H1 (cell line): ENCODE measurements around the gene ASXL1. TPM values are rescaled to one million over a fixed set of nuclear protein-coding genes. Genes with fewer than 3 reads are reported as not detected.

Experiments used
- CTCF ChIA-PET: fragments of 300-600 bp; sonication (Branson Sonifier 250); formaldehyde crosslinking; loops from one replicate; lab custom pipeline; 2021; ENCODE audit not compliant: partially characterized antibody; lab: Charles Lee
- POLR2A ChIA-PET: fragments of 300-600 bp; sonication (Branson Sonifier 250); formaldehyde crosslinking; loops from one replicate; lab custom pipeline; 2021; ENCODE audit warnings: inconsistent platforms; ENCODE audit not compliant: partially characterized antibody; lab: Charles Lee
- DNase-seq, 2 experiments: peaks; one replicate each; pipeline versions ENCODE4 v3.0.0 to v3.0.0-alpha.2; 2010 to 2022; ENCODE audit warnings: low spot score in 2 of 2, low read depth in 1 of 2, mixed read lengths in 1 of 2
- FAIRE-seq: peaks from 2 replicates; lab custom pipeline; 2011; peaks lifted over from hg19 to GRCh38; lab: Jason Lieb, UNC
- H2AFZ ChIP-seq: 2 replicates; pipeline ENCODE4 v1.8.1; 2012; ENCODE audit warnings: low read length, inconsistent platforms
- H2AK5ac ChIP-seq: 2 replicates; pipeline ENCODE4 v1.6.1; 2013; ENCODE audit warnings: low read depth, low read length
- H2BK120ac ChIP-seq: replicated peaks from 2 replicates; pipeline ENCODE3; 2013; ENCODE audit warnings: low read depth, low read length, inconsistent platforms
- H2BK12ac ChIP-seq: 2 replicates; pipeline ENCODE4 v1.6.1; 2013; ENCODE audit warnings: low read depth, low read length
- H2BK15ac ChIP-seq: 2 replicates; pipeline ENCODE4 v1.6.1; 2013; ENCODE audit warnings: low read length
- H2BK20ac ChIP-seq: 2 replicates; pipeline ENCODE4 v1.6.1; 2013; ENCODE audit warnings: low read length
- H2BK5ac ChIP-seq: 2 replicates; pipeline ENCODE4 v1.6.1; 2013; ENCODE audit warnings: low read depth, low read length
- H3K14ac ChIP-seq: 2 replicates; pipeline ENCODE4 v1.6.1; 2013; ENCODE audit warnings: inconsistent platforms; ENCODE audit not compliant: insufficient read length
- H3K18ac ChIP-seq: 2 replicates; pipeline ENCODE4 v1.6.1; 2013; ENCODE audit warnings: low read length; ENCODE audit errors: extremely low read depth
- H3K23ac ChIP-seq: 2 replicates; pipeline ENCODE4 v1.6.1; 2013; ENCODE audit warnings: inconsistent platforms; ENCODE audit not compliant: insufficient read length
- H3K23me2 ChIP-seq: 2 replicates; pipeline ENCODE4 v1.6.1; 2013; ENCODE audit warnings: low read depth, low read length
- H3K27ac ChIP-seq: 2 replicates; pipeline ENCODE4 v1.6.1; 2011; ENCODE audit warnings: low read depth, low read length, inconsistent platforms
- H3K27me3 ChIP-seq, 4 experiments: replicated peaks in 1 of 4; 1 replicate in 1 of 4; 2 replicates in 3 of 4; pipeline versions ENCODE4 v1.6.1 to v1.8.1; 2011 to 2013; ENCODE audit warnings: low read length in 3 of 4, mild to moderate bottlenecking in 3 of 4, inconsistent platforms in 2 of 4, mixed read lengths in 2 of 4, moderate library complexity in 1 of 4; ENCODE audit not compliant: control insufficient read depth in 3 of 4, insufficient read depth in 3 of 4; ENCODE audit errors: extremely low read depth in 1 of 4
- H3K36me3 ChIP-seq, 4 experiments: 2 replicates each; pipeline versions ENCODE4 v1.6.1 to v1.8.1; 2011 to 2013; ENCODE audit warnings: mild to moderate bottlenecking in 4 of 4, low read length in 3 of 4, moderate library complexity in 2 of 4, control low read depth in 1 of 4, inconsistent platforms in 1 of 4; ENCODE audit not compliant: insufficient read depth in 4 of 4, control insufficient read depth in 2 of 4
- H3K4ac ChIP-seq: replicated peaks from 2 replicates; pipeline ENCODE3; 2013; ENCODE audit warnings: low read length, low read depth, mixed read lengths, inconsistent platforms; ENCODE audit not compliant: insufficient read length
- H3K4me1 ChIP-seq, 4 experiments: replicated peaks in 1 of 4; 1 replicate in 1 of 4; 2 replicates in 3 of 4; pipeline versions ENCODE4 v1.6.1 to v1.8.1; 2011 to 2013; ENCODE audit warnings: low read length in 3 of 4, inconsistent platforms in 2 of 4, mixed read lengths in 1 of 4; ENCODE audit not compliant: insufficient read depth in 4 of 4, control insufficient read depth in 3 of 4
- H3K4me2 ChIP-seq, 2 experiments: 2 replicates each; pipeline versions ENCODE4 v1.6.1 to v1.8.1; 2011 to 2013; ENCODE audit warnings: low read depth in 2 of 2, low read length in 2 of 2, control low read depth in 1 of 2, inconsistent platforms in 1 of 2, mild to moderate bottlenecking in 1 of 2; ENCODE audit not compliant: insufficient read depth in 1 of 2
- H3K4me3 ChIP-seq, 4 experiments: fragments of 200-600, 300-600 bp in 1 of 4; sonication (generic), shearing (Covaris generic), sonication (Bioruptor Twin) in 1 of 4; 2 replicates each; pipeline versions ENCODE4 v1.5.1 to v1.8.1; 2011 to 2016; ENCODE audit warnings: low read length in 4 of 4, low read depth in 3 of 4, control low read depth in 2 of 4, inconsistent platforms in 2 of 4, mild to moderate bottlenecking in 2 of 4, mixed read lengths in 1 of 4, moderate library complexity in 1 of 4; ENCODE audit not compliant: insufficient read depth in 2 of 4; ENCODE audit errors: extremely low read depth in 1 of 4
- H3K56ac ChIP-seq: replicated peaks from 2 replicates; pipeline ENCODE3; 2013; ENCODE audit warnings: low read depth, mild to moderate bottlenecking, mixed read lengths, low read length, inconsistent platforms; ENCODE audit not compliant: insufficient read length
- H3K79me1 ChIP-seq: 2 replicates; pipeline ENCODE4 v1.6.1; 2013; ENCODE audit warnings: low read depth, low read length, control low read depth
- H3K79me2 ChIP-seq, 2 experiments: 2 replicates each; pipeline versions ENCODE4 v1.6.1 to v1.8.1; 2012 to 2013; ENCODE audit warnings: low read length in 2 of 2, mild to moderate bottlenecking in 2 of 2, inconsistent platforms in 1 of 2; ENCODE audit not compliant: insufficient read depth in 2 of 2, control insufficient read depth in 1 of 2
- H3K9ac ChIP-seq, 4 experiments: replicated peaks in 1 of 4; 1 replicate in 1 of 4; 2 replicates in 3 of 4; pipeline versions ENCODE4 v1.6.1 to v1.8.1; 2011 to 2013; ENCODE audit warnings: low read depth in 3 of 4, low read length in 3 of 4, control low read depth in 2 of 4, mild to moderate bottlenecking in 2 of 4, moderate library complexity in 2 of 4, inconsistent platforms in 1 of 4; ENCODE audit errors: extremely low read depth in 1 of 4
- H3K9me3 ChIP-seq, 2 experiments: 2 replicates each; pipeline versions ENCODE4 v1.6.1 to v1.8.1; 2012 to 2013; ENCODE audit warnings: mild to moderate bottlenecking in 2 of 2, moderate library complexity in 2 of 2, control low read depth in 1 of 2, inconsistent platforms in 1 of 2, low read depth in 1 of 2, low read length in 1 of 2, mixed read lengths in 1 of 2; ENCODE audit not compliant: insufficient read depth in 2 of 2
- H4K20me1 ChIP-seq, 2 experiments: replicated peaks in 1 of 2; 2 replicates each; pipeline versions ENCODE3 to v1.8.1; 2011 to 2013; ENCODE audit warnings: inconsistent platforms in 2 of 2, low read length in 2 of 2, mild to moderate bottlenecking in 1 of 2; ENCODE audit not compliant: insufficient read depth in 2 of 2, control insufficient read depth in 1 of 2
- H4K5ac ChIP-seq: 2 replicates; pipeline ENCODE4 v1.6.1; 2013; ENCODE audit warnings: low read length, low read depth, mixed read lengths, inconsistent platforms; ENCODE audit not compliant: insufficient read length
- H4K8ac ChIP-seq: 2 replicates; pipeline ENCODE4 v1.8.0; 2013; ENCODE audit warnings: mild to moderate bottlenecking, moderate library complexity, low read length, inconsistent platforms; ENCODE audit not compliant: insufficient read depth; ENCODE audit errors: extremely low read depth
- H4K91ac ChIP-seq: replicated peaks from 2 replicates; pipeline ENCODE3; 2013; ENCODE audit warnings: low read length, mixed read lengths, inconsistent platforms; ENCODE audit not compliant: insufficient read length
- ATF2 ChIP-seq: IDR thresholded peaks from 2 replicates; pipeline ENCODE4 v1.6.1; 2012; ENCODE audit warnings: low read length, inconsistent platforms
- BACH1 ChIP-seq: IDR thresholded peaks from 2 replicates; pipeline ENCODE4 v1.6.1; 2012; ENCODE audit warnings: low read length, improper control_type of control experiment
- CBX5 ChIP-seq: fragments of 300-800, 300-1000 bp; sonication (generic); IDR thresholded peaks from 2 replicates; pipeline ENCODE4 v1.7.1; 2016; ENCODE audit warnings: antibody characterized with exemption, low read length, low read depth
- EP300 ChIP-seq, 2 experiments: IDR thresholded peaks; 1 replicate in 1 of 2; 2 replicates in 1 of 2; pipeline ENCODE4 v1.6.1; 2011 to 2012; ENCODE audit warnings: low read depth in 2 of 2, low read length in 2 of 2, mild to moderate bottlenecking in 2 of 2, borderline replicate concordance in 1 of 2, inconsistent platforms in 1 of 2, moderate library complexity in 1 of 2
- JUN ChIP-seq: IDR thresholded peaks from 2 replicates; pipeline ENCODE4 v1.6.1; 2011; ENCODE audit warnings: low read depth, mild to moderate bottlenecking, improper control_type of control experiment, low read length
- KDM1A ChIP-seq: fragments of 200-600, 300-600 bp; sonication (generic); IDR thresholded peaks from 2 replicates; pipeline ENCODE4 v1.7.1; 2016; ENCODE audit warnings: mild to moderate bottlenecking, low read length, borderline replicate concordance
- MAX ChIP-seq: IDR thresholded peaks from 2 replicates; pipeline ENCODE4 v1.6.1; 2012; ENCODE audit warnings: inconsistent platforms
- PHF8 ChIP-seq: fragments of 200-600 bp; sonication (generic); conservative IDR thresholded peaks from 2 replicates; pipeline ENCODE4 v1.7.1; 2012; ENCODE audit warnings: low read depth, mild to moderate bottlenecking, inconsistent platforms, low read length, moderate library complexity
- SIN3A ChIP-seq, 2 experiments: IDR thresholded peaks in 1 of 2; conservative IDR thresholded peaks in 1 of 2; 2 replicates each; pipeline ENCODE4 v1.6.1; 2011 to 2012; ENCODE audit warnings: low read length in 2 of 2, improper control_type of control experiment in 1 of 2, low read depth in 1 of 2, mild to moderate bottlenecking in 1 of 2
- SIRT6 ChIP-seq: IDR thresholded peaks from one replicate; pipeline ENCODE4 v1.7.1; 2012; ENCODE audit warnings: low read length, inconsistent platforms
- ZNF274 ChIP-seq: IDR thresholded peaks from 2 replicates; pipeline ENCODE4 v1.7.0; 2012; ENCODE audit warnings: low read length, borderline replicate concordance; ENCODE audit errors: extremely low read depth
- WGBS, 2 experiments: shearing (Covaris generic) in 1 of 2; methylation state at CpG; one replicate each; pipeline versions ENCODE4 v1.1.6 to v1.1.7; 2013 to 2015; ENCODE audit warnings: low lambda C conversion rate in 2 of 2, mixed read lengths in 2 of 2, inconsistent platforms in 1 of 2, low coverage in 1 of 2, missing lambda C conversion rate in 1 of 2; ENCODE audit not compliant: insufficient replicate concordance in 2 of 2, insufficient coverage in 1 of 2, insufficient read length in 1 of 2; ENCODE audit errors: extremely low coverage in 1 of 2, missing lambda C conversion rate in 1 of 2; 5-methylcytosine and 5-hydroxymethylcytosine counted together
- polyA plus RNA-seq, 7 experiments: library from polyadenylated mRNA; depleted of rRNA in 3 of 7; stranded (reverse) in 5 of 7; unstranded in 2 of 7; fragments of >200 nt in 5 of 7; fragments of 200-250 nt in 2 of 7; gene quantifications; 1 replicate in 5 of 7; 2 replicates in 1 of 7; 4 replicates in 1 of 7; pipeline versions ENCODE4 v1.2.1 to v1.2.3, GENCODE V29; 2011 to 2013; ENCODE audit warnings: missing spikeins in 2 of 7, mixed read lengths in 2 of 7
- total RNA-seq: library from RNA; stranded (reverse); fragmentation: NEBNext Ultra II Directional; extraction: Animal tissue kit (Norgen Biotek cat#: 25700); gene quantifications from 2 replicates; pipeline ENCODE4 v1.2.1, GENCODE V29; 2021

Gene ASXL1
- total and polyA plus RNA-seq, 2 of the 8 experiments (the other 6 are each of a cell fraction or from before 2014, with no cell fraction given): 10.6 to 26.5 TPM

DNA sequence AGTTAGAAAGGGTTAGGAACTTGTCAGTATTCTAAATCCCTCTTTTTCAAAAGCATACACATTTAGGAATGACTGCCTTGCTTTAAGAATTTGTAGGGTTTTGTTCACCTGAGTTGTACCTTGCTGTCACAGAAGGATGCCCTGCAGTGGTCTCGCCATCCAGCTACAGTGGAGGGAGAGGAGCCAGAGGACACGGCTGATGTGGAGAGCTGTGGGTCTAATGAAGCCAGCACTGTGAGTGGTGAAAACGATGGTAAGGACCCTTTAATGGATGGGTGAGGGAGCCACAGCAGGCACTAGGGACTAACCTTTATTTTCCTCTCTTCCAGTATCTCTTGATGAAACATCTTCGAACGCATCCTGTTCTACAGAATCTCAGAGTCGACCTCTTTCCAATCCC lies 69.9 kb downstream of the ASXL1 start:
- Histone ChIP-seq H2AK5ac (no peak overlapping the region), H3K4me2 (no peak overlapping the region), H4K20me1 (peaks cover 0 to 3% of the 10 kb centered on the region in 2 experiments), H2BK5ac (no peak overlapping the region), H3K18ac (no peak overlapping the region), H3K9me3 (no peaks in the 10 kb centered on the region), H2BK15ac (no peak overlapping the region), H3K27ac (no peak overlapping the region), H3K4me1 (no peaks in the 10 kb centered on the region), H2AFZ (no peak overlapping the region), H3K79me2 (no peaks in the 10 kb centered on the region), H3K56ac (no peak overlapping the region), H3K23ac (no peak overlapping the region), H3K4me3 (no peak overlapping the region), H4K91ac (no peak overlapping the region), H3K14ac (no peak overlapping the region), H4K5ac (no peak overlapping the region), H3K23me2 (no peaks in the 10 kb centered on the region), H2BK12ac (no peak overlapping the region), H4K8ac (no peak overlapping the region), H3K9ac (no peak overlapping the region), H3K36me3 (peaks cover 0 to 11% (median 6%) of the 10 kb centered on the region in 4 experiments; a peak in 5 of 8 replicates), H3K4ac (no peak overlapping the region), H2BK120ac (no peak overlapping the region), H3K79me1 (0 out of 2 replicates have a peak, but pooled peaks cover 2% of the 10 kb centered on the region), H3K27me3 (no peaks in the 10 kb centered on the region), H2BK20ac (no peak overlapping the region)
- CTCF ChIA-PET: interaction anchor here (1.1 kb wide), 1 partner anchor 83 kb away, joined by 3 read pairs; no protein-coding TSS in a partner anchor
- FAIRE-seq: no peak
- POLR2A ChIA-PET: interaction anchor here (1.0 kb wide), 1 partner anchor 238 kb away, joined by 3 read pairs; no protein-coding TSS in a partner anchor
- 90% methylated on average over 6 of the region's 6 CpGs; no CpG with 5 or more reads in 1 of the 2 experiments for WGBS, 2 experiments
- DNase-seq: no peak
- TF ChIP-seq PHF8 (no peak), CBX5 (no peak), ZNF274 (no peak), KDM1A (no peak), ATF2 (no peak), JUN (no peak), MAX (no peak), BACH1 (no peak), SIN3A (conservative IDR thresholded peaks at IDR 0.05 in 1 of 2, IDR thresholded peaks at IDR 0.05 in 1 of 2; ENCODE audit: low read depth in 1 of 2, low read length in 2 of 2) (no peak), SIRT6 (no peak), EP300 (IDR thresholded peaks at IDR 0.05; ENCODE audit: borderline replicate concordance in 1 of 2, low read depth in 2 of 2, low read length in 2 of 2) (no peak)
